Breast epithelium (tissue), 3 donors: Measurements from ENCODE around the gene TRANK1.

Experiments used
- POLR2A ChIP-seq: fragments of 450-650 bp; IDR thresholded peaks from one replicate; pipeline ENCODE4 v1.6.1; 2016; ENCODE audit warnings: antibody characterized with exemption, mild to moderate bottlenecking, moderate library complexity
- POLR2AphosphoS5 ChIP-seq, 3 donors: sonication (generic); formaldehyde crosslinking; IDR thresholded peaks; one replicate each; pipeline ENCODE4 v1.6.1; 2017; ENCODE audit warnings: antibody characterized with exemption in 3 of 3
- TF ChIP-seq, protein P1 (sequence below), 3 donors: fragments of 450-650 bp; IDR thresholded peaks; one replicate each; pipeline ENCODE4 v1.5.1; 2016 to 2017; ENCODE audit warnings: antibody characterized with exemption in 3 of 3, mild to moderate bottlenecking in 3 of 3, moderate library complexity in 3 of 3

DNA sequence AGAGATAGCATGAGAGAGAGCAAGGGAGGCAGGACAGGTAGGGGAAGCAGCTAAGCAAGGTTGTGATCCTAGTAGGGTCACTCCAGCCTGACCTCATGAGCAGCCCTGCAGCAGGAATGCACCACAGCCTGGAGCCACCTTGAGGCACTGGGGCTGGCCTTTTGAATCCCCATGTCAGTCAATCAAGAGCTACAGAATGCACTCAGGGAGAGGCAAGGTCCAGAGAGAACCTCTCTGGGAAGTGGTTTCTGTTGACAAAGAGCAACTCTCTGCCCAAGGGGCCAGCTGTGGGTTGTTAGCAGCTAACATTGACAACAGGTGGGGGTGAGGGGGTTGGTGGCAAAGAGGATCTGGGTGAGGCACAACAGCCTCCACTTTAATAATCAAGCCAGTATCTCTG lies 54.6 kb downstream of the TRANK1 start:
- TF ChIP-seq, protein P1, sequence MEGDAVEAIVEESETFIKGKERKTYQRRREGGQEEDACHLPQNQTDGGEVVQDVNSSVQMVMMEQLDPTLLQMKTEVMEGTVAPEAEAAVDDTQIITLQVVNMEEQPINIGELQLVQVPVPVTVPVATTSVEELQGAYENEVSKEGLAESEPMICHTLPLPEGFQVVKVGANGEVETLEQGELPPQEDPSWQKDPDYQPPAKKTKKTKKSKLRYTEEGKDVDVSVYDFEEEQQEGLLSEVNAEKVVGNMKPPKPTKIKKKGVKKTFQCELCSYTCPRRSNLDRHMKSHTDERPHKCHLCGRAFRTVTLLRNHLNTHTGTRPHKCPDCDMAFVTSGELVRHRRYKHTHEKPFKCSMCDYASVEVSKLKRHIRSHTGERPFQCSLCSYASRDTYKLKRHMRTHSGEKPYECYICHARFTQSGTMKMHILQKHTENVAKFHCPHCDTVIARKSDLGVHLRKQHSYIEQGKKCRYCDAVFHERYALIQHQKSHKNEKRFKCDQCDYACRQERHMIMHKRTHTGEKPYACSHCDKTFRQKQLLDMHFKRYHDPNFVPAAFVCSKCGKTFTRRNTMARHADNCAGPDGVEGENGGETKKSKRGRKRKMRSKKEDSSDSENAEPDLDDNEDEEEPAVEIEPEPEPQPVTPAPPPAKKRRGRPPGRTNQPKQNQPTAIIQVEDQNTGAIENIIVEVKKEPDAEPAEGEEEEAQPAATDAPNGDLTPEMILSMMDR (IDR thresholded peaks at IDR 0.05), result no peak
- TF ChIP-seq POLR2AphosphoS5 (IDR thresholded peaks at IDR 0.05), result no peak
- TF ChIP-seq POLR2A, result no peak
